Prostate gland (tissue), 2 donors: ENCODE measurements around the gene PFKFB3.

ENCODE experiments used
- CTCF ChIP-seq, 4 experiments: fragments of 200-600 bp in 2 of 4; fragments of 450-650 bp in 2 of 4; sonication (generic) in 2 of 4; IDR thresholded peaks; 1 replicate in 3 of 4; 2 replicates in 1 of 4; pipeline ENCODE4 v1.5.1; 2016 to 2019; ENCODE audit warnings: antibody characterized with exemption in 4 of 4, mild to moderate bottlenecking in 2 of 4, moderate library complexity in 2 of 4
- POLR2A ChIP-seq: fragments of 450-650 bp; IDR thresholded peaks from one replicate; pipeline ENCODE4 v1.6.1; 2016; ENCODE audit warnings: antibody characterized with exemption, mild to moderate bottlenecking
- POLR2AphosphoS5 ChIP-seq: sonication (generic); formaldehyde crosslinking; IDR thresholded peaks from one replicate; pipeline ENCODE4 v1.6.1; 2017; ENCODE audit warnings: antibody characterized with exemption

DNA sequence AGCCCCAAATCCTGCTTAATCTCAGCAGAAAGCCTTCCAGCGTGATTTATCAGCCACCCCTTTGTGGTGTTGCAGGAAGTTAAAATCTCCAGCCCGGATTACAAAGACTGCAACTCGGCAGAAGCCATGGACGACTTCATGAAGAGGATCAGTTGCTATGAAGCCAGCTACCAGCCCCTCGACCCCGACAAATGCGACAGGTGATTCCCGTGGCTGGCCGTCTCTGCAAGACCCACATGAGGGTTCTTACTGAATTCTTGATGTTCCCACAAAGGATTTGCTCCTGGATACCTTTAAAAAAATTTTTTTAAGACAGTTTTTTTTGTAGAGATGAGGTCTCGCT lies 16.7 kb downstream of the PFKFB3 start:
- TF ChIP-seq CTCF (IDR thresholded peaks at IDR 0.05) (no peak), POLR2A (no peak), POLR2AphosphoS5 (no peak)
